ENCODE results near the gene CDC14A. TPM values are rescaled to one million over a fixed set of nuclear protein-coding genes. Genes with fewer than 3 reads are reported as not detected.

Gene CDC14A
- polyA plus RNA-seq, 1 donor from 2014 or later: 2.7 TPM

DNA sequence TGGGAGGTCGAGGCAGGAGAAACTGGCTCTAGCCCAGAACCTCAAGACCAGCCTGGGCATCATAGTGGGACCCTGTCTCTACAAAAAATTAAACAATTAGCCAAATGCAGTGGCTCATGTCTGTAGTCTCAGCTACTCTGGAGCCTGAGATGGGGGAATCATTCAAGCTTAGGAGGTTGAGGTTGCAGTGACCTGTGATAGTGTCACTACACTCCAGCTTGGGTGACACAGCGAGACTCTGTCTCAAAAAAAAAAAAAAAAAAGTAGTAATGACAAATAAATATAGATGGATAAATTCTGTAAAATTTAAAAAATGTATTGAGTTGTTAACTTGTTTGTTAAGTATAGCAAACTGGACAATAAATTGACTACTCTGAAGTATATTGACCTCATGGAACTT is 5.9 kb upstream of the CDC14A start:
- H2AFZ ChIP-seq (ENCODE audit: low read depth, low read length): no peak overlapping the region
- no peaks in the 10 kb centered on the region for H4K20me1 ChIP-seq (ENCODE audit: insufficient read depth)
- TF ChIP-seq POLR2AphosphoS5 (IDR thresholded peaks at IDR 0.05) (no peak), CTCF (IDR thresholded peaks at IDR 0.05; ENCODE audit: poor library complexity, severe bottlenecking) (no peak), TAF1 (IDR thresholded peaks at IDR 0.05; ENCODE audit: low read depth) (no peak), EP300 (conservative IDR thresholded peaks at IDR 0.05; ENCODE audit: poor library complexity, severe bottlenecking) (no peak), EZH2 (IDR thresholded peaks at IDR 0.05; ENCODE audit: borderline replicate concordance, insufficient read depth, low read length, poor library complexity, severe bottlenecking) (no peak), MXI1 (conservative IDR thresholded peaks at IDR 0.05; ENCODE audit: poor library complexity, severe bottlenecking) (no peak)
- H3K9me2 ChIP-seq (ENCODE audit: insufficient read depth, low read length): no peaks in the 10 kb centered on the region
- H3K4me2 ChIP-seq (ENCODE audit: low read length): no peak overlapping the region
- no peak overlapping the region for H3K9ac ChIP-seq (ENCODE audit: low read length)
- no peak overlapping the region for H3K27ac ChIP-seq (ENCODE audit: low read length)
- no peaks in the 10 kb centered on the region for H3K36me3 ChIP-seq (ENCODE audit: insufficient read depth, low read length)
- H3K9me3 ChIP-seq (ENCODE audit: low read length): no peaks in the 10 kb centered on the region
- H3K79me2 ChIP-seq (replicated peaks; ENCODE audit: insufficient read depth, low read length): no peaks in the 10 kb centered on the region
- no peak overlapping the region for H3K4me3 ChIP-seq (ENCODE audit: low read length)
- H3F3A ChIP-seq (ENCODE audit: insufficient read depth, low read length, poor library complexity, severe bottlenecking): no peaks in the 10 kb centered on the region
- no peaks in the 10 kb centered on the region for H3K27me3 ChIP-seq (ENCODE audit: insufficient read depth, low read depth, low read length)

DNA sequence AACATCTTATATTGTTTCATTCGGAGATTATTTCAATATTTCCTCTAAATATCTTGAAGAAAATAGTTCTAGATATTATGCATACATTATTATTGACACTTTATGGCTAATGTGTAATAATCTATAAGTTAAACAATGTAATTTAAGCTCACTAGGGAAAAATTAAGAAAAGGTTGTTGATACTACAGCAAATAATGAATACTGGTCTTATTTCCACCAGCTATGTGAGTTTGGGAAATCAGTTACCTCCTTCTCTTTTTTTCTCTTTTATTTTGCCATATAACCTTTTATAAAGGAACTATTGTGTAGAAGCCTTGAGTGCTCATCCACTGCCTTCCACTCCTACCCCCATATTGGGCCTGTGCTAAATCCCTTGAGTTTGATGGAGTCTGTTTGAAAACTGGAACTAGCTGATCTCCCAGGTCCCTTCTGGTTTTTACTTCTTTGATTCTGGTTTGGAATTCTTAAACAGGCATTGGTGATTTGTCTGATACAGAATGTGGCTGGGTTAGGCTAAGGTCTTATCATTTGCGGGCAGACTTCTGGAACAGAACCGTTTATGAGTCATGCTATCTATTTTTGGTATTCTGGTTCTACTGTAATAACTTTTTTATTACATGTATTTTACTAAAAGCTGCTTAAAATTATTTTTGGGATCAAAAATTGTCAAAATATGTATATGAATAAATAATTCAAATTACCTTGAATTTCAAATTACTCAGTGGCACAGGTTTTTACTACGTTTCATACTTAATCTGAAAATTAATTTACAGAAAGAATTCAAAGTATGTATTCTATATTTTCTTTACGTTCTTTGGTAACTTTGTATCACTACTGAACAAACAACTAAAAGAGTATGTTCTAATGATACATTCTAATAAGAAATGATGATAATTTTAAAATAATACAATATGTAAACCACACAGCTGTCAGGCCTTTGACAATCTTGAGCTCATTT is 5.0 kb upstream of the CDC14A start:
- no peaks in the 10 kb centered on the region for H3K36me3 ChIP-seq (ENCODE audit: insufficient read depth, low read length)
- no peak overlapping the region for H3K9ac ChIP-seq (ENCODE audit: low read length)
- no peaks in the 10 kb centered on the region for H3K9me2 ChIP-seq (ENCODE audit: insufficient read depth, low read length)
- no peaks in the 10 kb centered on the region for H3K9me3 ChIP-seq (ENCODE audit: low read length)
- no peaks in the 10 kb centered on the region for H3K27me3 ChIP-seq (ENCODE audit: insufficient read depth, low read depth, low read length)
- no peaks in the 10 kb centered on the region for H4K20me1 ChIP-seq (ENCODE audit: insufficient read depth)
- H3K4me2 ChIP-seq (ENCODE audit: low read length): no peak overlapping the region
- H3F3A ChIP-seq (ENCODE audit: insufficient read depth, low read length, poor library complexity, severe bottlenecking): no peaks in the 10 kb centered on the region
- TF ChIP-seq TAF1 (IDR thresholded peaks at IDR 0.05; ENCODE audit: low read depth): no peak
- no peak for TF ChIP-seq RAD21 (conservative IDR thresholded peaks at IDR 0.05)
- TF ChIP-seq POLR2AphosphoS5 (IDR thresholded peaks at IDR 0.05): no peak
- TF ChIP-seq REST (IDR thresholded peaks at IDR 0.05; ENCODE audit: borderline replicate concordance): no peak
- no peak for TF ChIP-seq EP300 (conservative IDR thresholded peaks at IDR 0.05; ENCODE audit: poor library complexity, severe bottlenecking)
- TF ChIP-seq MXI1 (conservative IDR thresholded peaks at IDR 0.05; ENCODE audit: poor library complexity, severe bottlenecking): no peak
- TF ChIP-seq CTCF (IDR thresholded peaks at IDR 0.05; ENCODE audit: poor library complexity, severe bottlenecking): no peak
- TF ChIP-seq EZH2 (IDR thresholded peaks at IDR 0.05; ENCODE audit: borderline replicate concordance, insufficient read depth, low read length, poor library complexity, severe bottlenecking): no peak
- TF ChIP-seq SMC3 (conservative IDR thresholded peaks at IDR 0.05; ENCODE audit: poor library complexity): no peak
- H2AFZ ChIP-seq (ENCODE audit: low read depth, low read length): no peak overlapping the region
- no peak overlapping the region for H3K4me3 ChIP-seq (ENCODE audit: low read length)
- H3K27ac ChIP-seq (ENCODE audit: low read length): no peak overlapping the region
- no peaks in the 10 kb centered on the region for H3K79me2 ChIP-seq (replicated peaks; ENCODE audit: insufficient read depth, low read length)
